ENCODE data around the gene OR10AD1.

OR10AD1 gene, protein sequence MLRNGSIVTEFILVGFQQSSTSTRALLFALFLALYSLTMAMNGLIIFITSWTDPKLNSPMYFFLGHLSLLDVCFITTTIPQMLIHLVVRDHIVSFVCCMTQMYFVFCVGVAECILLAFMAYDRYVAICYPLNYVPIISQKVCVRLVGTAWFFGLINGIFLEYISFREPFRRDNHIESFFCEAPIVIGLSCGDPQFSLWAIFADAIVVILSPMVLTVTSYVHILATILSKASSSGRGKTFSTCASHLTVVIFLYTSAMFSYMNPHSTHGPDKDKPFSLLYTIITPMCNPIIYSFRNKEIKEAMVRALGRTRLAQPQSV

DNA sequence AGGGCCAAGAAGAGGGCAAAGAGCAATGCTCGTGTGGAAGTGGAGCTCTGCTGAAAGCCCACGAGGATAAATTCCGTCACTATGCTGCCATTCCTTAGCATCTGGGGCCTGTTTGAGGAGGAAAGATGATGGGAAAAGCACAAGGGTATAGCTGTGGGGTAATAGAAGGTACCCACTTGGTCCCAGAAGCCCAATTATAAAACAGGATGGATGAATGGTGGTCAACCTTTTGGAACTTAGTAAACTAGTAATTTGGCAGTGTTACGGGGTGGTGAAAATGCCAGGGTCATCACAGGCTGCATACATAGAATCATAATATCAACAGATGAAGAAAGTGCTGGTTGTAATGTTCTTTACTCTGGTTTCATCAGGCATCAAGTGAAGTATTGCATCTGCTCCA lies at the start of gene OR10AD1:
OR10AD1 (minus strand) TSS at position 101 of the 400 bp plus-strand sequence; CDS start at position 101, 0 bp downstream.
- TF ChIP-seq EZH2 (optimal IDR thresholded peaks at IDR 0.05; ENCODE audit: low read depth, low read length): no peak
- TF ChIP-seq, protein P1, sequence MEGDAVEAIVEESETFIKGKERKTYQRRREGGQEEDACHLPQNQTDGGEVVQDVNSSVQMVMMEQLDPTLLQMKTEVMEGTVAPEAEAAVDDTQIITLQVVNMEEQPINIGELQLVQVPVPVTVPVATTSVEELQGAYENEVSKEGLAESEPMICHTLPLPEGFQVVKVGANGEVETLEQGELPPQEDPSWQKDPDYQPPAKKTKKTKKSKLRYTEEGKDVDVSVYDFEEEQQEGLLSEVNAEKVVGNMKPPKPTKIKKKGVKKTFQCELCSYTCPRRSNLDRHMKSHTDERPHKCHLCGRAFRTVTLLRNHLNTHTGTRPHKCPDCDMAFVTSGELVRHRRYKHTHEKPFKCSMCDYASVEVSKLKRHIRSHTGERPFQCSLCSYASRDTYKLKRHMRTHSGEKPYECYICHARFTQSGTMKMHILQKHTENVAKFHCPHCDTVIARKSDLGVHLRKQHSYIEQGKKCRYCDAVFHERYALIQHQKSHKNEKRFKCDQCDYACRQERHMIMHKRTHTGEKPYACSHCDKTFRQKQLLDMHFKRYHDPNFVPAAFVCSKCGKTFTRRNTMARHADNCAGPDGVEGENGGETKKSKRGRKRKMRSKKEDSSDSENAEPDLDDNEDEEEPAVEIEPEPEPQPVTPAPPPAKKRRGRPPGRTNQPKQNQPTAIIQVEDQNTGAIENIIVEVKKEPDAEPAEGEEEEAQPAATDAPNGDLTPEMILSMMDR (IDR thresholded peaks at IDR 0.05; ENCODE audit: low read length): no peak
- Histone ChIP-seq H3F3A (ENCODE audit: insufficient read depth, low read length) (no peaks in the 10 kb centered on the region), H3K79me2 (ENCODE audit: low read length) (peaks cover 7% of the 10 kb centered on the region; the same call in 1 of the 2 replicates), H3K4me2 (ENCODE audit: low read depth, low read length) (no peak within 1 kb of the TSS), H2AFZ (ENCODE audit: low read length) (no peak within 1 kb of the TSS), H4K20me1 (ENCODE audit: insufficient read depth, low read length) (no peaks in the 10 kb centered on the region), H3K27ac (ENCODE audit: low read length) (no peak within 1 kb of the TSS), H3K9ac (ENCODE audit: low read length) (no peak within 1 kb of the TSS), H3K4me3 (ENCODE audit: low read length) (no peak within 1 kb of the TSS), H3K4me1 (ENCODE audit: low read length) (no peaks in the 10 kb centered on the region), H3K9me3 (replicated peaks; ENCODE audit: insufficient read depth, low read length) (no peaks in the 10 kb centered on the region), H3K27me3 (replicated peaks; ENCODE audit: insufficient read depth, low read length) (no peaks in the 10 kb centered on the region), H3K9me2 (replicated peaks; ENCODE audit: insufficient read depth, low read length) (no peaks in the 10 kb centered on the region), H3K36me3 (replicated peaks; ENCODE audit: insufficient read depth, low read length) (no peaks in the 10 kb centered on the region)
- no peak for DNase-seq

DNA sequence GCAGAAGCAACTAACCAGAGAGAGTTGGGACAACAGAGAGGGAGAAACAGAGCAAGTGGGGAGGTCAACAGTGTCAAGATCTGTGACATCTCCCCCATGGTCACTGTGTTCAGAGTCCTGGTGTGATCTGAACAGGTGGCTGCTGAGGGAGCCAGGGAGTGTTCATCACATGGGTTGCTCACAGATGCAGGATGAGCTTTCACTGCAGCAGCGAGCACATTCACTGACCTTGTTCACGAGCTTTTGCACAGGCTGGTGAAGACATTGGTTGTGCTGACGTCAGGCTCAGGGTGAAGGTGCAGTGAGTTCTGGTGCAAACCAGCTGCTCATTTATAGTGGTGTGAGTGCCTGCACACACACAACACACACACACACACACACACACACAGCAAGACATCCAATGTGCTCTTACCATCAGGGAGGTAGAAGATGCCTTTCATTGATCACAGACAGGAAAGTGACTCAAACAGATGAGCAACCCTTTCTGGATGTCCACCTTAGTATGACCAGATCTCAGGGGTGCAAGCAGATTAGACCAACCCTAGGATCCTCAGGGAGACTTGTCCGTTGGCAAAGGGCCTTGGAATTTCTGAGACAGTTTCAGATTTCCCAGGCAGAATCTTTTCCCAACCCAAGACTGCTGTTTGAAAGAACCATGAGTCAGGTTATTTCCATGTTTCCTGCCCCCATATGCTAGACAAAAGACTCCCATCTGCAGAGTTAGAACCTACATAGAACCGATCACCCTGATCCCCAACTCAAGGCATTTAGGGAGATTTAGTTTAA lies 44.3 kb upstream of the OR10AD1 start:
- Histone ChIP-seq H3K4me3 (ENCODE audit: low read length) (no peak overlapping the region), H3K9me2 (replicated peaks; ENCODE audit: insufficient read depth, low read length) (no peaks in the 10 kb centered on the region), H3K36me3 (replicated peaks; ENCODE audit: insufficient read depth, low read length) (no peaks in the 10 kb centered on the region), H3K79me2 (ENCODE audit: low read length) (no peaks in the 10 kb centered on the region), H3K27me3 (replicated peaks; ENCODE audit: insufficient read depth, low read length) (no peaks in the 10 kb centered on the region), H3K9me3 (replicated peaks; ENCODE audit: insufficient read depth, low read length) (no peaks in the 10 kb centered on the region), H3K4me2 (ENCODE audit: low read depth, low read length) (no peak overlapping the region), H3K9ac (ENCODE audit: low read length) (no peak overlapping the region), H3F3A (ENCODE audit: insufficient read depth, low read length) (no peaks in the 10 kb centered on the region), H3K4me1 (ENCODE audit: low read length) (no peaks in the 10 kb centered on the region), H4K20me1 (ENCODE audit: insufficient read depth, low read length) (no peaks in the 10 kb centered on the region), H2AFZ (ENCODE audit: low read length) (no peak overlapping the region), H3K27ac (ENCODE audit: low read length) (no peak overlapping the region)
- no peak for DNase-seq
- no peak for TF ChIP-seq EZH2 (optimal IDR thresholded peaks at IDR 0.05; ENCODE audit: low read depth, low read length)
- TF ChIP-seq, protein P1 (IDR thresholded peaks at IDR 0.05; ENCODE audit: low read length): no peak
- TF ChIP-seq EZH2phosphoT487 (IDR thresholded peaks at IDR 0.05; ENCODE audit: low read length): no peak

DNA sequence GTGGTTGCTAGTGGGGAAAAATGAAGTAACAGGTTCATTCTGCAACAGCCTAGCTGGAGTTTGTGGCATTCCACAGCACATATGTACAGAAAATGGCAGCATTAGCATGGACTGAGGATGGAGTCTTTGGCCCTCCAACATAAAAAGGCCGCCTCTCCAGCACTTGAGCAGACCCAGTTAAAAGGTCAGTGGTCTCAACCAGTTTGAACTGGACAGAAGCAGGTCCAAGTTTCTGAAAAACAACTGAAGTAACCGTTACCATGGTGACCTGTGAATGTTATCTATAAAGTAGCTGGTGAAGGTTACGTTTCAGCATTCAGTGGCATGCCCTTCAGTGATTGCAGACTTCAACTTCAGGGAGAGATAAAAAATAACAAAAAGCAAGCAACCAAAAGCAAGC lies 34.1 kb upstream of the OR10AD1 start:
- no peak for TF ChIP-seq EZH2phosphoT487 (IDR thresholded peaks at IDR 0.05; ENCODE audit: low read length)
- TF ChIP-seq, protein P1 (IDR thresholded peaks at IDR 0.05; ENCODE audit: low read length): no peak
- no peak for TF ChIP-seq EZH2 (optimal IDR thresholded peaks at IDR 0.05; ENCODE audit: low read depth, low read length)
- H3K9me2 ChIP-seq (replicated peaks; ENCODE audit: insufficient read depth, low read length): no peaks in the 10 kb centered on the region

More for the DNA sequence above, 34.1 kb upstream of the OR10AD1 start:
- no peaks in the 10 kb centered on the region for H3K9me3 ChIP-seq (replicated peaks; ENCODE audit: insufficient read depth, low read length)
- no peaks in the 10 kb centered on the region for H3K4me1 ChIP-seq (ENCODE audit: low read length)
- no peaks in the 10 kb centered on the region for H4K20me1 ChIP-seq (ENCODE audit: insufficient read depth, low read length)
- no peak overlapping the region for H3K4me2 ChIP-seq (ENCODE audit: low read depth, low read length)
- H3K4me3 ChIP-seq (ENCODE audit: low read length): no peak overlapping the region
- no peak for DNase-seq
- H2AFZ ChIP-seq (ENCODE audit: low read length): no peak overlapping the region
- H3K27ac ChIP-seq (ENCODE audit: low read length): no peak overlapping the region
- H3K36me3 ChIP-seq (replicated peaks; ENCODE audit: insufficient read depth, low read length): no peaks in the 10 kb centered on the region
- H3K79me2 ChIP-seq (ENCODE audit: low read length): no peaks in the 10 kb centered on the region
- no peaks in the 10 kb centered on the region for H3K27me3 ChIP-seq (replicated peaks; ENCODE audit: insufficient read depth, low read length)
- no peaks in the 10 kb centered on the region for H3F3A ChIP-seq (ENCODE audit: insufficient read depth, low read length)
- H3K9ac ChIP-seq (ENCODE audit: low read length): no peak overlapping the region

Data from MM.1S (cell line).